ENCODE data around the gene DYDC1. TPM values are rescaled to one million over a fixed set of nuclear protein-coding genes. Genes with fewer than 3 reads are reported as not detected.
"Not testable (repeated sequence)": the region's sequence is repeated elsewhere in the genome, so short reads cannot be mapped to it uniquely, and the experiment has no call there.

The DYDC1 gene
- total RNA-seq, 1 donor from 2014 or later: not detected

GRCh38 chr10:80344912-80345311, 11.6 kb downstream of the DYDC1 start:
- no peak for DNase-seq (ENCODE audit: extremely low read depth, low read depth, low spot score)

DNA sequence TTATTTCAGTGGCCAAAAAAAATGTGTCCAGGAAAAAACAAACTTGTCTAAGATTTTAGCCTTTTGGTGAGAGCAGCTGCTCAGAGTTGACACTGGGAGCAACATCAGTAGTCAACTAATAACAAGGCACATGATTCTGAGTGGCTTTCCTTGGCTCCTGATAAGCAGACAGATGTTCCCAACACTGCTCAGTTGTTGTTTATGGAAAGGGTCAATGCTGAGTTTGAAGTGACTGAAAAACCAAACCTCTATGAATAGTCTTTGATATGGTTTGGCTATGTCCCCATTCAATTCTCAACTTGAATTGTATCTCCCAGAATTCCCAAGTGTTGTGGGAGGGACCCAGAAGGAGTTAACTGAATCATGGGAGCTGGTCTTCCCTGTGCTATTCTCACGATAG, 12.3 kb downstream of the DYDC1 start:
- no peak for DNase-seq (ENCODE audit: extremely low read depth, low read depth, low spot score)

- DNase-seq (ENCODE audit: extremely low read depth, low read depth, low spot score): no peak
Measured at GRCh38 chr10:80333983-80334382, 22.6 kb downstream of the DYDC1 start.

- no peak for DNase-seq (ENCODE audit: extremely low read depth, low read depth, low spot score)
Measured at GRCh38 chr10:80324891-80325364, 31.6 kb downstream of the DYDC1 start.

DNA sequence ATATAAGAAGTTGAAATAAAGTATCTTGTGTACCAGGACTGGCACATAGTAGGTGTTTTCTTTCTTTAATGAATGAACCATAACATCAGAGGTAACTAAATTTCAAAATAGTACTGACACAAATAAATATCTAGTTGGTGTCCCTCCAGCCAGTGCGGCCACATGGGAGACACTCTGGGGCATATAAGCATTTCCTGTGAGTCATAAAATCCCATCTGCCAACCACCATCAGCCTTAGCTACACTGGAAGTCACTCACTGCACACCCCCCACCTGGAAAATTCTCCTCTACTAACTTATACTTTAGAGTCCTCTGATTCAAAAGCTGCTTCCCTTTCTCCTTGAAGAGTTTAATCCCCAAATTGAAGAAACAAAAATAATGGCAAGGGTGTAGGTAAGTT, 32.5 kb downstream of the DYDC1 start:
- DNase-seq (ENCODE audit: extremely low read depth, low read depth, low spot score): no peak

GRCh38 chr10:80323311-80323710, 33.2 kb downstream of the DYDC1 start:
- DNase-seq (ENCODE audit: extremely low read depth, low read depth, low spot score): no peak

GRCh38 chr10:80322711-80323110, 33.8 kb downstream of the DYDC1 start:
- DNase-seq (ENCODE audit: extremely low read depth, low read depth, low spot score): no peak

- DNase-seq (ENCODE audit: extremely low read depth, low read depth, low spot score): no peak
Measured at GRCh38 chr10:80322158-80322557, 34.4 kb downstream of the DYDC1 start.

DNA sequence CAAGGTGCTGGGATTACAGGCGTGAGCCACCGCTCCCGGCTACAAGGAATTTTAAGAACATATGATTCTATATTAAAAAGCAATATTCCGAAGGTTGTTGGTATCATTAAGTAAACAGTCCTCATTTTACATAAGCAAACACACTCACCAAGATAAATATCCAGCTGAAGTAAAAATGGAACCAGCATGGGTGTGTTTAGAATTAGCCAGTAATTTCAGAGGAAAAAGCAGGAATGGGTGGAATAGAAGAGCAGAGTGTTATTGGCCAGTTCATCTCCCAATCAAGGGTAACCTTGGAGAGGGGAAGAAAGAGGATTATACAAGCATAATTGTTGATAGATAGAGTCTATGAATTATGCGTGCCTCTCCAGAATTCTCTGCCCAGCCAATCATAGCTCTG, 35.4 kb downstream of the DYDC1 start:
- DNase-seq (ENCODE audit: extremely low read depth, low read depth, low spot score): no peak

DNA sequence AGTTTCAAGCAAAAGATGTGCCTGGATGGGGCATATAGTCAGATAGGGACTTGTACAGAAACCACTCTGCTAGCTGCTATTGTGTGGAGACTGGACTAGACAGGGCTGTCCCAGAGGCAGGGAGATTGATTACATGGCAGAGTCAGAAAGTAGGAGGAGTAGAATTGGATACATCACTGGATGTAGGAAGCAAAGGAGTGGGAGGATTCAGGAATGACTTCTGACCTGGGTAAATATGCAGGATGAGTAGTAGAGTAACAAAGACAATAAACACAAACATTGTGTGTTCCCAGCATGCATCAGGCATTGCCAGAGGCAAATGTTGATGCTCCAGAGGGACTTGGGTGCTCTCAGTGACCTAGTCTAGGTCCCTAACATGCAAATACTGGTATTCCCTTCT, 36.2 kb downstream of the DYDC1 start:
- DNase-seq (ENCODE audit: extremely low read depth, low read depth, low spot score): no peak

GRCh38 chr10:80319725-80320290, 36.7 kb downstream of the DYDC1 start:
- no peak for DNase-seq (ENCODE audit: extremely low read depth, low read depth, low spot score)

- DNase-seq (ENCODE audit: extremely low read depth, low read depth, low spot score): no peak
Measured at GRCh38 chr10:80319318-80319717, 37.2 kb downstream of the DYDC1 start.

DNA sequence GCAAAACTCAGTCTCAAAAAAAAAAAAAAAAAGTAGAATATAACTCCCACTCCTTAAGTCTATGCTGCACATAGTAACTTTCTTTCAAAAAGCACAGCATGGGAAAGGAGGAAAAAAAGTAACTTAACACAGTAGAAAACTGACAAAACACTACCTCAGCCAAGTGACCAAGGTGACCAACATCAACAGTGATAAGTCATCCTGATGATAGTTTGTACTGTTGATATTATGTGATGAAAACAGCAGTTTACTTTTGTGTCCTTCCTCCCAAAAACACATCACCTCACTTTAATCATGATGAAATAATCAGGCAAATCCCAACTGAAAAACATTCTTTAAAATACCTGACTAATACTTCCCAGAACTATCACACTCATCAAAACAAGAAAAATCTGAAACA, 37.8 kb downstream of the DYDC1 start:
- DNase-seq (ENCODE audit: extremely low read depth, low read depth, low spot score): no peak

GRCh38 chr10:80315391-80315790, 41.2 kb downstream of the DYDC1 start:
- DNase-seq (ENCODE audit: extremely low read depth, low read depth, low spot score): no peak

DNA sequence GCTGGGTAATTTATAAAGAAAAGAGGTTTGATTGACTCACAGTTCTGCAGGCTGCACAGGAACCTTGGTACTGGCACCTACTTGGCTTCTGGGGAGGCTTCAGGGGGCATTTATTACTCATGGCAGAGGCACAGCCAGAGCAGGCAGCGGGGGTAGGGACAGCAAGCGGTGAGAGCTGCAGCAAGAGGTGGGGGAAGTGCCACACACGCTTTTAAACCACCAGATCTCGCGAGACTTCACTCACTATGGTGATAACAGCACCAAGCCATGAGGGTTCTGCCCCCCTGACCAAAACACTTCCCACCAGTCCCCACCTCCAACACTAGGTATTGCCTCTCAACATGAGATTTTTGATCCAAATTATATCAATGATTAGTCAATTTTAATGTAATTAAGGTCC, 43.0 kb downstream of the DYDC1 start:
- DNase-seq (ENCODE audit: extremely low read depth, low read depth, low spot score): no peak

DNA sequence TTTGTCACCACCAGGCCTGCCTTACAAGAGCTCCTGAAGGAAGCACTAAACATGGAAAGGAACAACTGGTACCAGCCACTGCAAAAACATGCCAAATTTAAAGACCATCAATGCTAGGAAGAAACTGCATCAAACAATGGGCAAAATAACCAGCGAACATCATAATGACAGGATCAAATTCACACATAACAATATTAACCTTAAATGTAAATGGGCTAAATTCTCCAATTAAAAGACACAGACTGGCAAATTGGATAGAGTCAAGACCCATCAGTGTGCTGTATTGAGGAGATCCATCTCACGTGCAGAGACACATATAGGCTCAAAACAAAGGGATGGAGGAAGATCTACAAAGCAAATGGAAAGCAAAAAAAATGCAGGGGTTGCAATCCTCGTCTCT, 50.6 kb downstream of the DYDC1 start:
- not testable (repeated sequence) for DNase-seq (ENCODE audit: extremely low read depth, low read depth, low spot score)

DNA sequence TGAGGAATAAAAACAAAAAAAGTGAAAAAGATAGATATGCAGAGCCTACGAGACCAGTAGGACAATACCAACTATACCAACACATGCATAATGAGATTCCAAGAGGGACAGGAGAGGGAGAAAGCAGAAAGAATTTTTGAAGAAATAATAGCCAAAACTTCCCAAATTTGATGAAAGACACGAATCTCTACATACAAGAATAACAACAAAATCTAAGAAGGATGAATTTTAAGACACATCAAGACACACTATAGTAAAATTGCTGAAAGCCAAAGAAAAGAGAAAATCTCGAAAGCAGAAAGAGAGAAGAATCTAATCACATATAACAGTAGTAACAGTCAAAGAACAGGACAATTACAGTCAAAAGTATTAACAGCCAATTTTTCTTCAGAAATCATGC, 59.6 kb downstream of the DYDC1 start:
- no peak for DNase-seq (ENCODE audit: extremely low read depth, low read depth, low spot score)

GRCh38 chr10:80292607-80293239, 63.8 kb downstream of the DYDC1 start:
- DNase-seq (ENCODE audit: extremely low read depth, low read depth, low spot score): no peak

DNA sequence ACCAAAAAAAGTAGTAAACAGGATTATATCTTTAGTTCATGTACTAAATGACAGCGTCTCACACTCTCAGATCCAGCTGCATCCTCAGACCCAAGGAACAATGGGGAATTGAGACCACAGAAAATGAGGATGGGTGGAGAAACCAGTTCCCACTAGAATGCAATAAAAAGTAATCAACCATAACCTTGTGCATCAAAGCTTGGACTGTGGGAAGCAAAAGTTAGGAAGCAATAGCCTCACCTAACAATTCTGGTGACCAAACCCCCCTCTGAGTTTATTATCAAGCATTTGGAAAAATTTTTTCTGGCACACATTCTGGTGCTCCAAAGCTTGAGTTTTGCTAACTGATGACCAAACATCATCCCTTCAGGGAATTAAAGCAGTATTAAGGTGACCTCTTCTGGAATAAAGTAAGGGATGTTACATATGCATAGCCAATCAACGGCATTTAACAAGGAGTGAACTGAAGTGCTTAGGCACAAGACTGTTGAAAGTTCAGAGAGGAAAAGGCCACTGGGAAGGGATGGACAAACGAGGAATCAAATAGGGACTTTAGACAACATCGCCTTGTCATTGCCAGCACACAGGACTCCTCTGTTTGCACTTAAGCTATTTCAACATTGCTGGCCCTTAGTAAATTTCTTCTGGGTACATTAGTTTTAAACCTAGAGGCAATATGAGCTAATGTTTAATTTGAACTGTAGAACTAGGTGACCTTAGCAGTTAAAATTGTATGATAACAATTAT, 65.9 kb downstream of the DYDC1 start:
- DNase-seq (ENCODE audit: extremely low read depth, low read depth, low spot score): no peak

GRCh38 chr10:80289451-80290287, 66.9 kb downstream of the DYDC1 start, which contains the start of gene MAT1A:
Gene MAT1A, minus strand, starts transcription at chr10:80289658. Its CDS starts 235 bp downstream, at chr10:80289423.
- DNase-seq (ENCODE audit: extremely low read depth, low read depth, low spot score): no peak

DNA sequence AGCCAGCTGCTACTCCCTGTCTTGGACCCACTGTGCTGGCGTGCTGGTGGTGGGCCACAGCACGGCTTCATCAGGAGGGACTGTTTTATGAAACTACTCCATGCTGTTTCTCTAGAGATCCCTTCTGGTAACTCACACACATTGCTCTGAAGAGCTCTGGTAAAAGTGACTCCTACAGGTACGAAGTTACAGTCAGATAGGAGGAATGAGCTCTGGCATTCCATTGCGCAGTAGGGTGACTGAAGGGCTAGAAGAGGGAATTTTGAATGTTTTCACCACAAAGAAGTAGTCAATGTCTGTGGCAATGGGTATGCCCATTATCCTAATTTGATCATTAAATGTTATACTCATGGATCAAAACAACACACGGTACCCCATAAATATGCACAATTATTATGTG, 67.7 kb downstream of the DYDC1 start:
- DNase-seq (ENCODE audit: extremely low read depth, low read depth, low spot score): no peak

All from glomerular endothelial cell (primary cell).